Ectodermal cell (in vitro differentiated cells): ENCODE measurements around the gene DGKB.

Experiments
- H3K27ac ChIP-seq: 2 replicates; pipeline ENCODE4 v1.7.0; 2013; ENCODE audit warnings: mild to moderate bottlenecking, low read depth, low read length; ENCODE audit not compliant: insufficient read depth, poor library complexity, severe bottlenecking
- H3K27me3 ChIP-seq: 2 replicates; pipeline ENCODE4 v1.7.0; 2013; ENCODE audit warnings: mild to moderate bottlenecking, low read length; ENCODE audit not compliant: insufficient read depth, control insufficient read depth, poor library complexity, severe bottlenecking
- H3K36me3 ChIP-seq: one replicate; pipeline ENCODE4 v1.7.0; 2013; ENCODE audit warnings: low read length; ENCODE audit not compliant: control insufficient read depth, insufficient read depth
- H3K4me1 ChIP-seq: one replicate; pipeline ENCODE4 v1.7.0; 2013; ENCODE audit warnings: low read length; ENCODE audit not compliant: control insufficient read depth, insufficient read depth
- H3K4me3 ChIP-seq: 2 replicates; pipeline ENCODE4 v1.7.0; 2013; ENCODE audit warnings: low read depth, low read length, control low read depth; ENCODE audit not compliant: insufficient read depth
- H3K9me3 ChIP-seq: 2 replicates; pipeline ENCODE4 v1.7.0; 2013; ENCODE audit warnings: mild to moderate bottlenecking, low read length, moderate library complexity; ENCODE audit not compliant: control insufficient read depth
- WGBS, 2 experiments: methylation state at CpG; one replicate each; pipeline ENCODE4 v1.1.7; 2013; ENCODE audit warnings: missing lambda C conversion rate in 2 of 2; 5-methylcytosine and 5-hydroxymethylcytosine counted together

Gene DGKB

GRCh38 chr7:14430926-14431325 is 471.6 kb downstream of the DGKB start:
- 44 to 49% methylated on average over 3 of the region's 3 CpGs for WGBS, 2 experiments
- Histone ChIP-seq H3K27me3 (no peaks in the 10 kb centered on the region), H3K4me1 (peaks cover 23% of the 10 kb centered on the region), H3K27ac (no peak overlapping the region), H3K9me3 (no peaks in the 10 kb centered on the region), H3K4me3 (no peak overlapping the region), H3K36me3 (no peaks in the 10 kb centered on the region)

GRCh38 chr7:14425559-14425958 is 477.0 kb downstream of the DGKB start:
- H3K27me3 ChIP-seq: no peaks in the 10 kb centered on the region
- H3K27ac ChIP-seq: no peak overlapping the region
- 60% methylated on average over 1 of the region's 1 CpG; no CpG with 5 or more reads in 1 of the 2 experiments for WGBS, 2 experiments
- H3K4me1 ChIP-seq: peaks cover under 1% of the 10 kb centered on the region
- no peaks in the 10 kb centered on the region for H3K9me3 ChIP-seq
- H3K4me3 ChIP-seq: no peak overlapping the region
- no peaks in the 10 kb centered on the region for H3K36me3 ChIP-seq

- no peaks in the 10 kb centered on the region for H3K36me3 ChIP-seq
- 100% methylated on average over 1 of the region's 1 CpG; no CpG with 5 or more reads in 1 of the 2 experiments for WGBS, 2 experiments
- H3K4me1 ChIP-seq: no peaks in the 10 kb centered on the region
- H3K27ac ChIP-seq: no peak overlapping the region
- no peaks in the 10 kb centered on the region for H3K27me3 ChIP-seq
- H3K4me3 ChIP-seq: no peak overlapping the region
- H3K9me3 ChIP-seq: no peaks in the 10 kb centered on the region
Measured at GRCh38 chr7:14424675-14425074, 477.9 kb downstream of the DGKB start.

- Histone ChIP-seq H3K4me3 (no peak overlapping the region), H3K27ac (no peak overlapping the region), H3K4me1 (no peaks in the 10 kb centered on the region), H3K9me3 (no peaks in the 10 kb centered on the region), H3K27me3 (no peaks in the 10 kb centered on the region), H3K36me3 (no peaks in the 10 kb centered on the region)
- 77 to 79% methylated on average over 5 of the region's 5 CpGs for WGBS, 2 experiments
Measured at GRCh38 chr7:14420768-14421167, 481.8 kb downstream of the DGKB start.

- WGBS, 2 experiments: 94 to 100% methylated on average over 2 of the region's 2 CpGs
- H3K9me3 ChIP-seq: no peaks in the 10 kb centered on the region
- no peaks in the 10 kb centered on the region for H3K27me3 ChIP-seq
- H3K36me3 ChIP-seq: no peaks in the 10 kb centered on the region
- H3K4me1 ChIP-seq: no peaks in the 10 kb centered on the region
- no peak overlapping the region for H3K27ac ChIP-seq
- no peak overlapping the region for H3K4me3 ChIP-seq
Measured at GRCh38 chr7:14419531-14419930, 483.0 kb downstream of the DGKB start.

- Histone ChIP-seq H3K4me1 (no peaks in the 10 kb centered on the region), H3K9me3 (no peaks in the 10 kb centered on the region), H3K4me3 (no peak overlapping the region), H3K27ac (no peak overlapping the region), H3K27me3 (no peaks in the 10 kb centered on the region), H3K36me3 (no peaks in the 10 kb centered on the region)
- 89 to 100% methylated on average over 1 of the region's 1 CpG for WGBS, 2 experiments
Measured at GRCh38 chr7:14418633-14419032, 483.9 kb downstream of the DGKB start.

- Histone ChIP-seq H3K36me3 (no peaks in the 10 kb centered on the region), H3K4me1 (no peaks in the 10 kb centered on the region), H3K9me3 (no peaks in the 10 kb centered on the region), H3K27ac (no peak overlapping the region), H3K4me3 (no peak overlapping the region), H3K27me3 (no peaks in the 10 kb centered on the region)
- 79 to 80% methylated on average over 2 of the region's 3 CpGs for WGBS, 2 experiments
Measured at GRCh38 chr7:14414274-14414986, 488.1 kb downstream of the DGKB start.

- H3K4me1 ChIP-seq: no peaks in the 10 kb centered on the region
- H3K4me3 ChIP-seq: no peak overlapping the region
- 87 to 90% methylated on average over 5 of the region's 6 CpGs for WGBS, 2 experiments
- H3K27me3 ChIP-seq: no peaks in the 10 kb centered on the region
- H3K27ac ChIP-seq: no peak overlapping the region
- H3K9me3 ChIP-seq: no peaks in the 10 kb centered on the region
- H3K36me3 ChIP-seq: no peaks in the 10 kb centered on the region
Measured at GRCh38 chr7:14407246-14408015, 495.1 kb downstream of the DGKB start.

- no peak overlapping the region for H3K4me3 ChIP-seq
- H3K36me3 ChIP-seq: no peaks in the 10 kb centered on the region
- H3K9me3 ChIP-seq: no peaks in the 10 kb centered on the region
- no peak overlapping the region for H3K27ac ChIP-seq
- 81 to 83% methylated on average over 2 of the region's 2 CpGs for WGBS, 2 experiments
- no peaks in the 10 kb centered on the region for H3K4me1 ChIP-seq
- H3K27me3 ChIP-seq: no peaks in the 10 kb centered on the region
Measured at GRCh38 chr7:14403587-14403986, 499.0 kb downstream of the DGKB start.

GRCh38 chr7:14400271-14400670 is 502.3 kb downstream of the DGKB start:
- 92 to 97% methylated on average over 3 of the region's 3 CpGs for WGBS, 2 experiments
- no peaks in the 10 kb centered on the region for H3K27me3 ChIP-seq
- no peaks in the 10 kb centered on the region for H3K4me1 ChIP-seq
- H3K27ac ChIP-seq: no peak overlapping the region
- H3K4me3 ChIP-seq: no peak overlapping the region
- H3K36me3 ChIP-seq: no peaks in the 10 kb centered on the region
- no peaks in the 10 kb centered on the region for H3K9me3 ChIP-seq
